COR-L47 (cell line): ENCODE data around the gene ADGRB3.

Experiments used
- DNase-seq: peaks from one replicate; lab custom pipeline; 2025; lab: John Stamatoyannopoulos, UW

The ADGRB3 gene

DNA sequence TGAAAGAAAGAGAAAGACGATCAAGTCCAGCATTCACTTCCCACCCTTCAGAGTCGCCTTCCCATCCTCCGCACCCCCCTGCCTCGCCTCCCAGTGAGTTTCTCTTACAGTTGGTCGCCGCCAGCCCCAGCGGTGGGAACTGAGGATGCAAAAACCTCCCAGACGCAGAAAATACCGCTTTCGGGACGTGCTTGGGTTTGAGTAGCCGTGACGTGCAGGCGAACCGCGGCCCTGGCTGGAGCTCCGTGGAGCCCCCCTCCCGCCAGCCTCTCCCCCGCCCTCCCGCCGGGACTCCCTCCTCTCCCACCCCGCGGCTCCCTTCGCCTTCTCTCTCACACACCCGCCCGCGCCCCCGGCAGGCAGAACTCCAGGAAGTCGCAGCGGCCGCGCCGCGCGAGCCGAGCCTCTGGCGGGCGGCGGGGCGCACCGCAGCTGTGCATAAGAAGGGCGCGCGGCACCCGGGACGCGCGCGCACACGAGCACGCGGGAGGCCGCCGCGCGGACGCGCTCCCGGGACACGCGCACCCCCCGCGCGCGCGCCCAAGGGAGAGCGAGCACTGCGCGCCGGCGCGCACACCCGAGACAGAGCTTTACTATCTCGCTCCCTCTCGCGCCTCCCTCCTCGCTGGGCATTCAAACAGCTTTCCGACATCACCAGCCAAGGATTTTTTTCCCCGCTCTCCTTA is at the start of gene ADGRB3:
Gene ADGRB3, plus strand, starts transcription at position 557 of the 686 bp plus-strand sequence. CDS start 3,394 bp downstream, outside the sequence.
- peak; percentile 94 for DNase-seq

DNA sequence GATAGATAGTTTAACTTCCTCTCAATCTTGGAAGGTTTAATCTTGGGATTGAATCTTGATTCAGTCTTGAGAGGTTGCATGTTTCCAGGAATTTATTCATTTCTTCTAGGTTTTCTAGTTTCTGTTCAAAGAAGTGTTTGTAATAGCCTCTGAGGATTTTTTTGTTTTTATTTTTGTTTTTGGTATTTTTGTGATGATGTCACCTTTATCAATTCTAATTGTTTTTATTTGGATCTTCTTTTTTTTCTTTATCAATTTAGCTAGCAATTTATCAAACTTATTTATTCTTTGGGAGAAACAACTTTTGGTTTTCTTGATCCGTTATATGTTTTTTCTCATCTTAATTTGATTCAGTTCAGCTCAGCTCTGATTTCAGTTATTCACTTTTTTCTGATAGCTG is 41.5 kb upstream of the ADGRB3 start:
- DNase-seq: no peak

DNA sequence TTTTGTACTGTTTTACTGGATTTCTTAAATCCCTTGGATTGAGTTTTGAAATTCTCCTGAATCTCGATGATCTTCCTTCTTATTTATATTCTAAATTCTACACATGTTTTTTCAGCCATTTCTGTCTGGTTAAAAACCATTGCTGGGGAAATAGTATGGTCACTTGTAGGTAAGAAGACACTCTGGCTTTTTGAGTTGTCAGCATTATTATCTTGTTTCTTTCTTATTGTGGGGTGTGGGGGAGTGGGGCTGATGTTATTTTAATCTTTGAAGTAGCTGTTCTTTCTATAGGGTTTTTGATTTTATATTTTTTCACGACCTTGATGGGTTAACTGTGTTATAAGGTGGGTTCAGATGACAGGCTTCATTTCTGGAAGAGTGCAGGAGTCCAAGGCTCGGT is 37.4 kb upstream of the ADGRB3 start:
- no peak for DNase-seq

DNA sequence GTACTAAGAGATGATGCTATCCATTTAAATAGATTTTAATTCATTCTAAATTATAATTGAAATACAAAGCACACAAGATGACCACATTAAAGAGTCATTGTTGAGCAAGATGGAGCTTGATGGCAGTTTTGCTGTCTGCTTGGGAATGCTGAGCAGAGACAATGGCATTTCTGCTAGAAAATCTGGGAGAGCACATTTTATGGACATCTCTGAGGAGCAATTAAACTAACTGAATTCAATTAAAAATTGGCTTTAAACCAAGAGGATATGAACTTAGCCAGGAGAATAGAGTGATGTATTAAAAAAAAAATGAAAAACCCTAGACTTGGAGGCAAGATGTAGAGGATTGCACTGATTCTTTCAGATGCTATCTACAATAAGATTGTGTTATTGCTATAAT is 19.1 kb upstream of the ADGRB3 start:
- no peak for DNase-seq

DNA sequence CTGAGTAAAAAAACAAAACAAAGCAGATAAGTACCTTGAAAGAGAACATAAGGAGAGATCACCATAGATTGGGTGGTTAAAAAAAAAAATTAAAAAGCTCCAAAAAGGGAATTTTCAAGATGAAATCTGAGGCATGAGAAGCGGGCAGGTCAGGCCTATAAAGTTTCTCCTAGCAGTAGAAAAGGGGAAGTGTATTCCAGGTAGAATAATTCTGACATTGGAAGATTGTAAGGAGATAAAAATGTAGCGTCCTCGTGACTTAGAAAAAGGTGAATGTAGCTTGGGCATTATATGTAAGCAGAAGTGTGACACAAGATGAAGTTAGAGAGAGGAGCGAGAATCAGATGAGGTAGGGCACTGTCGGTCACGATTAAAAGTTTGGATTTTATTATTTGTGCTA is 9.1 kb upstream of the ADGRB3 start:
- no peak for DNase-seq

DNA sequence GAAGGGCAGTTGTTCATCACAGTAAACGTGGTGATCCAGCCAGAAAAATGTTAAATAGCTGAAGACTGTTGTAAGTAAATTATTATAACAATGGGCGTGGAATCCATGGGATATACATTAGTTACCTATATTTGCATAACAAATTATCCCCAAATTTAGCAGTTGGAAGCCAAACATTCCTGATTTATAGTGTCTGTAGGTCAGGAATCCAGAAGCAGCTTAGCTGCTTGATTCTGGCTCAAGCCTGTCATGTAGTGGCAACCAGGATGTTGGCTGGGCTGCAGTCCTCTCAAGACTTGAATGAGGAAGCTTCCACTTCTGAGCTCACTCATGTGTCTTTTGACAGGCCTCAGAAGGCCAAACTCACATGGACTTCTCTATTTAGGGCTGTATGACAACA is 6.9 kb upstream of the ADGRB3 start:
- DNase-seq: no peak

DNA sequence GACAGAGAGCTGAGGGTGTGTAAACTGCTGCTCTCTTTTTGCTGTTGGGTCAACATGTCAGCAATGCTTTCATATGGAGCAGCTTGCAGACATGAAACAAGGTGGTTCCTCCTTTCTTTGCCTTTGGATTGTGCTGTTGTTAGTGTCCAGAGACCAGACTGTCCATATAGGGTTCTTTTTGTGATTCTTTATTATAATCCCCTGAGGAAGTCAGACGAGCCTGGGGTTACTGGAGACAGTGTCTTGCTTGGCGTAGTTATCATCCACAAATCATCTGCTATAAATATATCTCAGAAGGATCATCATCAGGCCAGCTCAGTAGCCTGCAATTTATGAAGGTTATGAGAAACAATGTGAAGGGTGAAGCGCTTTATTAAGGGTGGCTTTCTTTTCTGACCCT is 2.3 kb upstream of the ADGRB3 start:
- DNase-seq: no peak

DNA sequence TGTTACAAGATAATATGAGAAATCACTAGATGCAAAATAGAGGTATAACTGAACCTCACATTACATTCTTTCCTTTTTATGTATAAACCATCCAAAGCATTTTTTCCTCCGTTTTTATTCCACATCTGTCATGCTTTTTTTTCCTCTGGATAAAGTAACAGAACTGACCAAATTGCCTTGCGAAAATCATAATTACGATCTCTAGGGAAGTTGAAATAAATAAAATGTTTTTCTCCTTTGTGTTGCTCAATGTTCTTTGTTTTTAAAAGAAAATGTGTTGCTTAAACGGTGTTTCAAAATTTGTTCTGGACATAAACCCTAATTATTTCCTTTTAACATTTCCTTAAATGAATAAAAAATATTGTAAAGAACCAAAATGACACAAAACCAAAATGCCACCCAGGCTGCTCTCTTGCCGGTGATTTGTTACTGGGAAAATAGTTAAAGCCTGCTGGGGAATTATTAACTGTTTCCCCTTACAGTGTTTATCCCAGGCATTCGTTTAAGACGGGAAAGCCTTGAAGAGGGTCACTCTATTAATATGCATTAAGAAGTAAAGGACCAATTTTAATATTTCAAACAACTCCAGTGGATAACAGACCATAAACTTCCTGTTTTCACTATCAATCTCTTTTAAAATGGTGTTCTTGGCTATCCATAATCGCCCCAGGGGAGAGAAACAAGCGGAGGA is 1.7 kb upstream of the ADGRB3 start:
- DNase-seq: no peak

DNA sequence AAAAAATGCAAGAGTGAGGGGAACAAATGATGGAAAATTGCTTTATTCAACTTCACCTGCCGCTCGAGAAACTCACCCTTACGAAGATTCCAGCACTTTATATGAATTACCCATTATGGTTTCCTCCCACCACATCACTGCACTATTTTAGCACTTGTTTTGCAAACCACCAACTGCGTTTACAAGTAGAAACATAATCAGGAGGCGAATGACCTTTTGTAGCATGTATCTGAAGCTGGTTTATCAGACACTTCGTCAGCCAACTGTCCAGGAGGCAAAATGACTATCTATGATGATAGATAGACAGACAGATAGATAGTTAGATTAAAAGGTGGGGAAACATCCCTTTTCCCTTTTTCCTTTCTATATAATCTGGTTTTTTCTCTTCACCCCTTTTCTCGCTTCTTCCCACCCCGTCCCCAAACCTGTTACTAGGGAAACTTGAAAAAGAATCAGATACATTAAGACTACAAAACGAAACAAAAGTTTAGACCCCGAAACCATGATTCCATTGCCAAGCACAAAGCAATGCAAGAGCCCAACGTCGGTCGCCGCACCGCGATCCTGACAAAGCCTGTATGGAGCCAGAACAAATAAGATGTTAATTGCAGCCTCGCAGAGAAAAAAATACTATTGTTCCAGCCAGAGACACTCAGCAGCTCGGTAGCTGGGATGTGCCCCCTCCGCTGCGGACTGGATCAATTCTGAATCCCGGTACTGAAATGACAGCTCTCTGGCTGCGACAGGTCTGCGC is 933 bp upstream of the ADGRB3 start:
- DNase-seq: peak; percentile 81

DNA sequence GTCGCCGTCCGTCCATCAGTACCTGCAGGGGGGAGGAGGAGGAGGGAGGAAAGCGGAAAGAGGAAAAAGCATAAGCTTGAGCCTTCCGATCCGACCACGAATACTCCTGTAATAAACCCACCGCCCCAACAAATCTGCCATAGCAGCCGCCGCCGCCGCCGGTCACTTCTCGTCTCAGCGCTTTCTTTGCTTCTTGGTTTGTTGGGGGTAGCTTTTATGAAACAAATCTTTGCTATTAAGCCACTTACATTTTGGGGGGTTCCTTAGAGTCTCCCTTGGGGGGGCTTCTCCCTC is 277 bp downstream of the ADGRB3 start:
- DNase-seq: no peak

DNA sequence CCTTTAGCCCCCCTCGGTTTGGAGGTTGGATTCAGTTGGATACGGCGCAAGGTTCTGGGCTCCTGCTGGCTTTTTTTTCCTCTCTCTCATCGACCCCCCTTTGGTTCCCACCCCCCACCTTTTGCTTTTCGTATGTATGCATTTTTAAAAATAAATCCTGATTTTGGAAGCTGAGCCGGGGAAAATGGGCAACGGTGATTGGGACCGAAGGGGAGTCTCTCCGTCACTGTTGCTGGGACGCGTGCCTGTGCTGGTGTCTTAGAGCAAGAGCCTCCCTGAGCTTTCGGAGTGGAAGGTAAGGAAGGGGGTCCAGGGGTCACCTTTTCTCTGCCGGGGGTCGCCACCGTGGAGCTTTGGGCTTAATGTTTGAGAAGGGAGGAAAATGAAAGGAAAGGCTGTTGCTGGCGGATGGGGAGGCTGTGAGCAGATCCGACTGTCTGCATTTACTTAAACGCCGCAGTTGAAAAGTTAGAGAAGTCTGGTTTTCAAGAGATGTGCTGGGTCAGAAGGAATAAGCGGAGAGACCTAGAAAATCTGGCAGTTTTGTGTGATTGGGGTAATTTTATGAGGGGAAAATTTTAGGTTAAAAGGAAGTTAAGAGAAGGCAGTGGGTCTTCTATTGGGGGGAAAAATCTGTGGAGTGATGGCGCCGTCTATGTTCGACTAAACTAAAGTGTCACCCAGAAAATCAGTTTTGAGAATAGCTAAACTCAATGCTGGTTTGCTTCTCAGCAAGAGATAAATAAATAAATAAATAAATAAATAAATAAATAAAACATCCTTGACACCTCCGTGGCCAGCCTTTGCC is 828 bp downstream of the ADGRB3 start:
- DNase-seq: peak; percentile 55

DNA sequence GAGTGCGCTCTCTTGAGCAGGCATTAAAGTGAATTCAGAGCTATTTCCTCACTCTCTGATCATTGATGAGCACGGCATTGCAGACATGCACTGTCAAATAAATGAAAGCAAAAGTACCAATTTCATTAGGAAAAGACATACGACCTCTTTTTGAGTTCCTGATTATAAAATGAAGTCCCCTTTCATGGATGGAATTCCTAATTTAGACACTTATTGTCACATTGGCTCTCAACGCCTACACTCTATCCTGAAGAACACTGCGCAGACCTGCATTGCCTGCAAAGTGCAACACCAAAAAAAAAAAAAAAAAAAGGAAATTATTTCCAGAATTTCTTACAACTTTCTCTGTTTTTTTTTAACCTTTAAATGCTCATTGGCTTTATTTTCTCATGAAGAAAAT is 1.6 kb downstream of the ADGRB3 start:
- DNase-seq: no peak

DNA sequence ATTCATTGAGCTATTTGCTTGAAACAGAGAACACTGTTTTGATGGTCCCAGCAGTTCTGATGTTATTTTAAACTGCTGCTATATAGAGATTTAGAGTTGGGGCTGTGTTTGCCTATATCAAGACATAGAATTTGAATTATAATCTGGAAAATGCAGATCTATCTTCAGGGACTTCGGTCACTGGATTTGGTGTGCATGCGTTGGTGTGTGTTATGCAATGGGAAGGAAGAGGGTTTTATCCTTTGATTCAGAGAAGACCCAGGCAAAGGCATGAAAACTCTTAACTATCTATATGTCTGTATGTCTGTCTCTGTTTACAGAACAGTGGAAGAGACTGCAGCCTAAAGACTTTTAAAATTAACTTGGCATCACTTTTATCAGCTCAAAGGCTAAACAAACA is 2.0 kb downstream of the ADGRB3 start:
- DNase-seq: no peak

DNA sequence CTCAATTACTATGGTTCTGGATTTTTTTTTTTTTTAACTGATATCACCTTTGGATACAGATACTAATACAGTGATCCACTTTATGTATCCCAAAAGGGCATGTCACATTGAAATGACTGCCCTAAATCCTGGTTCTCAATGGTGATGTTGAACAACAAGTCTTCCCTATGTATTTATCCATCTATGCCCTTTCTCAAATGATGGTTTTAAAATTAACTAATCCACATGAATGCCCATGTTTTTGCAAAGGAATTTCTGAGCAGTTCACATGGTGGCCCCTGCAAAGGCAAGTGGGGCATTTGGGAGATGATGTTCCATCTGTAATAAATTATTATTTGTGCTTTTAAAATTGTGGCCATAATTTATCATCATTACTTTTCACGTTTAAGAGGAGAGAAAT is 2.7 kb downstream of the ADGRB3 start:
- DNase-seq: no peak

DNA sequence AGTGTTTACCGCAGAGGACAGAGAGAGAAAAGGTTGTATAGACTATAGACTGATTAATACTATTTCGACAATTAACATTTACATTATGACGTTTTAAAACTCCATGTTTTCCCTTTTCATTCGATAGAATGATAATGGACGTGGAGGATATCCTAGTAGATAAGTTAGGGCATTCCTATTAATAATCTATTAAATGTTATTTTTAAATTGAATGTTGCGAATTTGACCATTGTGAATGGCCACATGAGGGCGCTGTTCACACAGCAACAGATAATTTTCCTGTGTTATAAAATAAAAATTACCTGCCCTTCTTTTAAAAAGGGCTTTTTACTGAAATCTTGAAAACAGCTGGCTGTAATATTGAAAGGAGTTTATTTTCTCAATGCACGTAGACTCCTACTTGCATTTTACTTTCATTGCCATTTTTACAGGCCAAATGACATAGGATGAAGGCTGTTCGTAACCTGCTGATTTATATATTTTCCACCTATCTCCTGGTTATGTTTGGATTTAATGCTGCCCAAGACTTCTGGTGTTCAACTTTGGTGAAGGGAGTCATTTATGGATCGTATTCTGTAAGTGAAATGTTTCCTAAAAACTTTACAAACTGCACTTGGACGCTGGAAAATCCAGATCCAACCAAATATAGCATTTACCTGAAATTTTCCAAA is 3.3 kb downstream of the ADGRB3 start:
- DNase-seq: no peak

DNA sequence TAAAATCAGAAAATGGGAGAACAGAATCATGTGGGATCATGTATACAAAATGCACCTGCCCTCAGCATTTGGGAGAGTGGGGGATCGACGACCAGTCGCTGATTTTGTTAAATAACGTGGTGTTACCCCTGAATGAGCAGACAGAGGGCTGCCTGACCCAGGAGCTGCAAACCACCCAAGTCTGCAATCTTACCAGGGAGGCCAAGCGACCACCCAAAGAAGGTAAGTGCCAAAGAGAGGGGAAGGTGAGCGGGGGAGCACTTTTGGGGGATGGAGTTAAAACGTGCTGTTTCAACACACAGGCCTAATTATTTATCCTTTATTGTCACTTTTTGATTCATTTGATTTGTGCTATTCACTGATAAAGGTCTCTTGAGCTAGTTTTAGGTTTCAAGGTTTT is 4.1 kb downstream of the ADGRB3 start:
- no peak for DNase-seq

DNA sequence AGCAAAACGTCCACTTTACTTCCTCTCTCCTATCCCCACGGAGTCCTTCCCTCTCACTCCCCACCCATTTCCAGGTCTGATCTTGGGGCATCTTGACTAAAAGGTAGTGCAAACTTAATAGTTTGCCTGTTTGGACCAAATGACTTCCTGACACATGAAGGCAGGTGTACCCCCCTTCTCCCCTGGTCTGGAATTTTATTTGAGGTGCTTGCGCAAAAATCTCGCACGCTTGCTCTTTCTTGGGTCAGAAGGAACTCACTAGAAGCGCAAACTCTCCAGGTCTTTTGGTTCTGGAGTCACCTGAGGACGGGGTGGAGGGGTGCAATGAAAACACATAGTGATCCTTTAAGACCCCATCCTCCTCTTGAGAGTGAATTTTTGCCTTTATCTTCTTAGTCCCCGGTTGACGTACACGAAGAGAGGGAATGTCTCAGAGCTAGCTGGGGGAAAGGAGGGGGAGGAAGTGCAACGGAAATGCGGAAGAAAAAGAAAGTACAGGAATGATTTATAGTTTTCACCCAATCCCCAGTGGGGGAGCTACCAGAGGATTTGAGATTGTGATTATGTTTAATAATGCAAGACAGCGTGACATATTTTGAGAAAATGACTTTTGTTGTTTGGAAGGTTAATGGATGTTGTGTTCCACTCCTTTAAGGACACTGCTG is 4.9 kb downstream of the ADGRB3 start:
- DNase-seq: no peak

DNA sequence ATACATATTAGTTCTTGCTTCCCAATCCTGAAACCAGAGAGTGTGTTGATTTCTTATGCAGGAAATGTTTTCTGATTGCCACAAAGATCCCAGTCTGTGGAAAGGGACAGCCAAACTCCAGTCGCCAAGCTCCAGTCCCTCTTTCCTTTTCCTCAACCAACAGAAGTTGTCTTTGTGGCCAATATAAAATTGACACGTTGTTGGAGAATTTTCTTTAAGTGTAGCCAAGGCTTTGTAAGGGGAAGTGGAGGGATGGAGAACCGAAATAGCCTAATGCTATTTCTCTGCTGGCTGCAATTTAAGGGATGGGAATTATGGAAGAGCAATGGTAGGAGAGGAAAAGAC is 5.4 kb downstream of the ADGRB3 start:
- DNase-seq: no peak

DNA sequence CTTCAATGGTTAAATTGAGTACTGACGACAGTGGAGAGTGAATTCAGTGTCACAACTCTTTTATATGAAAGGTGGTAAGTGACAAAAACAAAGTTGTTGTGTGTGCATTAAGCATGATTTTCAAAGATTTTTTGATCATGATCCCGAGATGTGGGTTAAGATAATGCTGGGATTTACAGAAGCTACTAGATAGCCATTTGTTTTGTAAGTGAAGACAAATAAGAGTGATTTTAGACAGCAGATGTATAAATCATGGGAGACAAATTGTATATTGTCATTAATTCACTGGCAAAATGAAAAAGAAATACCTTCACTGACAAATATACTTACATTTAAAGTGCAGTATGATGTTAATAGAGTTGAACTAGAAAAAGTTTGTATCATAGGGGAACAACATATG is 6.1 kb downstream of the ADGRB3 start:
- DNase-seq: no peak

DNA sequence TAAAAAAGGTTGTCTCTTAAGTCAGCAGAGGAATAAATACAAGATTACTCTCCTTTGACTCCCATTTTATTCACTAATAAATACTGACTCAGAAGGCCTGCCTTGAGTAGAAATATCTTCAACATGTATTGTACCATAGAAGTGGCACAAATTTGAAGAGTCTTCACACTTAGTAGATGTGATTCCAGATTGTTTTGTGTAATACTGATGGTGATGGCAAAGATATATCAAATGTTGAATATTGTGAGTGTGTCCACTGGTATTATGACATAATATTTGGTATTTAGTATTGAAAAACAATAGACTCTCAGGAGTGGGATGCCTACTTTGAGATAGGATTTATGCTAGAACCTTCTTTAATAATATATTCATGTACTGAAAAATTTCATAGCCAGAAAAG is 7.0 kb downstream of the ADGRB3 start:
- no peak for DNase-seq

DNA sequence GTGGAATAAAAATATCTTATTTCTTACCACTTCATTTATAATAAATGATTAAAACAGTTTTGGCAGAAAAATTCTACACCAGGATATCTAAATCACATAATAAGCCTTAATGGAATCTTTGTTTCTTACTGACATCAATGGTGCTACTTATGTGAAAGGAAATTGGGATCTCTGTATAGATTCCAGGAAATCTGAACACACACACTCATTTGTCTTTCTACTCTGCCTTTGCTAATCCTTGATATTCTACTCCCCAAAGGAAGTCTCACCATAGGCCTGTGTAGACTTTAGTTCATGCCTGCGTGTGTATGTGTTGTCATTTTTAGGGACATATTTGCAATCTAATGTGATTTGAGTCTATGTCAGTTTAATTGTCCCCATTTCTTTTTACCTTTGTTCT is 7.9 kb downstream of the ADGRB3 start:
- no peak for DNase-seq

DNA sequence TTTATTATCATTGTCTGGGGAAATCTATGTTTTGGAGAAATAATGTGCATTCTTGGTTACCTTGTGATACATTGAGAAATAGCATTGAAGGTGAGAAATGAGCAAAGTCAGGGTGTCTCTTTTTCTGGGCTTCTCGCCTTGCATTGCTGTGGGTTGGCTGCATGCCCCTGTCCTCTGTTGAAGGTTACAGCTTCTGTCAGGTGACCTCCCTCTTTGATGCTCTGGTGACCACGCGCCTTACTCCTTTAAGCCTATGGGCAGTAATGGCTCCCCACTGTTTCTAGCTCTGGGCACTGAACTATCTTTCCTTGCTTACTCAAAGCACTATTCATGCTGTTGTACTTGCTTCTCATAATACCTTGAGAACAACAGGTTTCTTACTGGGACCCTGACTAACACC is 14.6 kb downstream of the ADGRB3 start:
- no peak for DNase-seq
